ENCODE results near the gene NUFIP2. TPM values are rescaled to one million over a fixed set of nuclear protein-coding genes. Genes with fewer than 3 reads are reported as not detected.

NUFIP2 gene
- total RNA-seq, 2 donors from 2014 or later, result 39.9 to 46.9 TPM

DNA sequence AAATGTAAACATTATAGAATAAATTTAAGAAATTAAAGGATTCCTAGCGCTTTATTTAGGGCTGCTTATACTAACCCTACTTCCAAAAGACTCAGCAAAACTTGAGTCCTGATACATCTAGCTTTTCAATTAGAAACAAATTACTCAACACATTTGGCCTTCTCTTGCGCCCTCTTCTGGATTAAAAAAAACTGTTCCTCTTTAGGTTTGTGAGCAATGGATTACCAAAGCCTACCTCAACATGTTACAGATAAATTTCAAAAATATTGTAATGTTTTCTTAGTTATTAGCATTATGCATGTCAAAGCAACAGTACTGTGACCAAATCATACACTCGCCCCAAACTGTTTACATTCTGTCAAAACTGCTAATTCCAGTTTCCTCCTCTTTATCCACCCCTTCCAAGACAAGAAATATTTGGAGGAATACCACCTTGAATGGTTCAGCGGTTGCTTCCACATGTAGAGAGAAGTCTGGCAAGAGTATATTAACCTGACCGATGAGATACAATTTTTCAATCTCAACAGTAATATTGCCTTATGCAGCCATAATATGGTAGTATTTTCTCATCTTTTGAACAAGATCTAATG lies 2.7 kb downstream of the NUFIP2 start:
- Histone ChIP-seq H3K27me3 (no peaks in the 10 kb centered on the region), H3K4me3 (peak overlapping the region; percentile 92), H3K27ac (peak overlapping the region; percentile 100), H3K9me3 (no peaks in the 10 kb centered on the region), H3K4me1 (peaks cover 19% of the 10 kb centered on the region), H3K9ac (ENCODE audit: low read depth in 2 of 2, low read length in 2 of 2) (peak overlapping the region; percentile 69 to 100), H3K36me3 (peaks cover 1% of the 10 kb centered on the region)
- TF ChIP-seq, protein P1, sequence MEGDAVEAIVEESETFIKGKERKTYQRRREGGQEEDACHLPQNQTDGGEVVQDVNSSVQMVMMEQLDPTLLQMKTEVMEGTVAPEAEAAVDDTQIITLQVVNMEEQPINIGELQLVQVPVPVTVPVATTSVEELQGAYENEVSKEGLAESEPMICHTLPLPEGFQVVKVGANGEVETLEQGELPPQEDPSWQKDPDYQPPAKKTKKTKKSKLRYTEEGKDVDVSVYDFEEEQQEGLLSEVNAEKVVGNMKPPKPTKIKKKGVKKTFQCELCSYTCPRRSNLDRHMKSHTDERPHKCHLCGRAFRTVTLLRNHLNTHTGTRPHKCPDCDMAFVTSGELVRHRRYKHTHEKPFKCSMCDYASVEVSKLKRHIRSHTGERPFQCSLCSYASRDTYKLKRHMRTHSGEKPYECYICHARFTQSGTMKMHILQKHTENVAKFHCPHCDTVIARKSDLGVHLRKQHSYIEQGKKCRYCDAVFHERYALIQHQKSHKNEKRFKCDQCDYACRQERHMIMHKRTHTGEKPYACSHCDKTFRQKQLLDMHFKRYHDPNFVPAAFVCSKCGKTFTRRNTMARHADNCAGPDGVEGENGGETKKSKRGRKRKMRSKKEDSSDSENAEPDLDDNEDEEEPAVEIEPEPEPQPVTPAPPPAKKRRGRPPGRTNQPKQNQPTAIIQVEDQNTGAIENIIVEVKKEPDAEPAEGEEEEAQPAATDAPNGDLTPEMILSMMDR (IDR thresholded peaks at IDR 0.05), result peak; percentile 56
- peak; percentile 36 for DNase-seq
- intact Hi-C loops (cut with DNase I), result loop anchor here (5.0 kb wide), 1 partner anchor 139 kb away; no protein-coding TSS in a partner anchor

DNA sequence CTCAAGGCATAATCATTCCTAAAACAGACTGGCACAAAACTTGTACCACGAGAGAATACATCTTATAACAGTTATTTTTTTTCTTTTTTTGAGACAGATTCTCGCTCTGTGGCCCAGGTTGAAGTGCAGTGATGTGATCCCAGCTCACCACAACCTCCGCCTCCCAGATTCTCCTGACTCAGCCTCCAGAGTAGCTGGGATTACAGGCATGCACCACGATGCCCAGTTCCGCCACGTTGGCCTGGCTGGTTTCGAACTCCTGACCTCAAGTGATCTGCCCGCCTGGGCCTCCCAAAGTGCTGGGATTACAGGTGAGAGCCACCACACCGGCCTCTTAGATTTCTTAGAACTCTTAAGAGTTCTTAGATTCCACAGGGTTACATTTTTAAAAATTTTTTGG lies 4.1 kb downstream of the NUFIP2 start:
- Histone ChIP-seq H3K9me3 (no peaks in the 10 kb centered on the region), H3K9ac (ENCODE audit: low read depth in 2 of 2, low read length in 2 of 2) (no peak overlapping the region), H3K36me3 (peaks cover 6% of the 10 kb centered on the region), H3K27me3 (no peaks in the 10 kb centered on the region), H3K27ac (no peak overlapping the region), H3K4me3 (no peak overlapping the region), H3K4me1 (peaks cover 19% of the 10 kb centered on the region)
- intact Hi-C loops (cut with DNase I), result loop anchor here (5.0 to 10.0 kb wide), 2 partner anchors 65 to 138 kb away; no protein-coding TSS in a partner anchor
- DNase-seq, result no peak
- TF ChIP-seq, protein P1 (IDR thresholded peaks at IDR 0.05), result no peak

DNA sequence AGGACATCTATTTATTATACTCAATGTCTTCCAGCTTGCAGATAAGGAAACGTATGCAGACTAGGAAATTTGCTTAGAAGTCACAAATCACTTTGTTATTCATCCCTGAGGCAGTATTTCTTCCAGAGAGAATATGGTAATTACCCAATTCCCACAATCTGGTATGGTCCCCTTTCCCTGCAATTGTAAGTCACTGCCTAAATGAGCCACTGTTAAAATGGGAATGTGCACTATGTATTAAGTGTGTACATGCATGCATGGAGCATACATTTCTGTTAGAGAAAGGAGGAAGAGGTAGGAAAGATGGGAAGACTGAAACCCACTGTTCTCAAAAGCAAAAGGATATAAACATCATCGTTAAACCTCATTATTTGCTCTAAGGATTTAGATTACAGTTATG lies 10.0 kb downstream of the NUFIP2 start:
- H3K9me3 ChIP-seq, result no peaks in the 10 kb centered on the region
- H3K9ac ChIP-seq (ENCODE audit: low read depth in 2 of 2, low read length in 2 of 2), result no peak overlapping the region
- H3K27me3 ChIP-seq, result no peaks in the 10 kb centered on the region
- no peak for DNase-seq
- H3K4me1 ChIP-seq, result no peaks in the 10 kb centered on the region
- no peak overlapping the region for H3K4me3 ChIP-seq
- intact Hi-C loops (cut with DNase I), result loop anchor here (10.0 kb wide), 1 partner anchor 59 kb away; no protein-coding TSS in a partner anchor
- TF ChIP-seq, protein P1 (IDR thresholded peaks at IDR 0.05), result no peak
- no peak overlapping the region for H3K27ac ChIP-seq
- peaks cover 17% of the 10 kb centered on the region for H3K36me3 ChIP-seq

DNA sequence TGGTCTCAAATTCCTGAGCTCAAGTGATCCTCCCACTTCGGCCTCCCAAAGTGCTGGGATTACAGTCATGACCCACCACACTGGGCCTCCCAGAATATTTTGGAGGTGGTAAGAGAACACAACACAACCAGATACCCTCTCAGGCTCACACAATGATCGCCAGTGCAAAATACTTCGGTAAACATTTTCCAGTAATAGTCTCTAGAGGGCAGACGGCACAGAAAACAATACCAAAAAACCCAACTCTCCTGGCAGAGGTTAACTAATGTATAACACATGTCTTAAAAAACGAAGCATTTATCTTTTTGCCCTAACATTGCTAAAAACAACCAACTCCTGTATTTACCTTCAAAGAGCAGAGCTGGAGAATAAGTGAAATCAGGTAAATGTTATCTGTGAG lies 10.5 kb downstream of the NUFIP2 start:
- H3K4me3 ChIP-seq, result no peak overlapping the region
- no peak overlapping the region for H3K27ac ChIP-seq
- TF ChIP-seq, protein P1 (IDR thresholded peaks at IDR 0.05), result no peak
- peaks cover 17% of the 10 kb centered on the region for H3K36me3 ChIP-seq
- intact Hi-C loops (cut with DNase I), result loop anchor here (10.0 kb wide), 1 partner anchor 59 kb away; no protein-coding TSS in a partner anchor
- DNase-seq, result no peak
- no peaks in the 10 kb centered on the region for H3K27me3 ChIP-seq
- H3K4me1 ChIP-seq, result no peaks in the 10 kb centered on the region
- H3K9ac ChIP-seq (ENCODE audit: low read depth in 2 of 2, low read length in 2 of 2), result no peak overlapping the region
- no peaks in the 10 kb centered on the region for H3K9me3 ChIP-seq

DNA sequence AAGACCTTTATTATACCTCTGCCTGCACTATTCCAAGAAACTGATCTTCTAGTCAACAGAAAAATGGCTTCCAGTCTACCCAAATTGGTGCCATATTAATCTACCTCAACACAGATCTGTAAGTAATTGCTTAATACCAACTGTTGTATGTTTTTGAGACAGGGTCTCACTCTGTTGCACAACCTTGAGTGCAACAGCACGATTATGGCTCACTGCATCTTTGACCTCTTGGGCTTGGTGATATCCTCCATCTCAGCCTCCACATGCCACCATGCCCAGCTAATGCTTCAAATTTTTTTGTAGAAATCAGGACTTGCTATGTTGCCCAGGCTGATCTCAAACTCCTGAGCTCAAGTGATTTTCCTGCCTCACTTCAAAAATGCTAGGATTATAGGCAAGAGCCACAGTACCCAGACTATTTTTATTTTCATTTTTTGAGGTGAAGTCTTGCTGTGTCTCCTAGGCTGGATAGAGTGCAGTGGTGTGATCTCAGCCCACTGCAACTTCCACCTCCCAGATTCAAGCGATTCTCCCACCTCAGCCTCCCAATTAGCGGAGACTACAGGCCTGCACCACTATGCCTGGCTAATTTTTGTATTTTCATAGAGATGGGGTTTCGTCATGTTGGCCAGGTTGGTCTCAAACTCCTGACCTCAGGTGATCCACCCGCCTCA lies 14.4 kb downstream of the NUFIP2 start:
- Histone ChIP-seq H3K27ac (no peak overlapping the region), H3K4me3 (no peak overlapping the region), H3K27me3 (no peaks in the 10 kb centered on the region), H3K36me3 (peaks cover 16% of the 10 kb centered on the region), H3K4me1 (peaks cover 5% of the 10 kb centered on the region), H3K9ac (ENCODE audit: low read depth in 2 of 2, low read length in 2 of 2) (no peak overlapping the region), H3K9me3 (no peaks in the 10 kb centered on the region)
- no peak for DNase-seq
- intact Hi-C loops (cut with DNase I), result loop anchor here (10.0 kb wide), 1 partner anchor 55 kb away; no protein-coding TSS in a partner anchor
- TF ChIP-seq, protein P1 (IDR thresholded peaks at IDR 0.05), result no peak
